Activated T-cell treated with anti-CD3 and anti-CD28 coated beads, Interleukin-2, amount 50 U/mL, for 24 hours (primary cell): ENCODE measurements around the gene TAF11L12.
"Not testable (repeated sequence)": the region's sequence is repeated elsewhere in the genome, so short reads cannot be mapped to it uniquely, and the experiment has no call there.

Experiments
- DNase-seq: peaks from one replicate; pipeline ENCODE4 v3.0.0-alpha.2; 2020
- H3K27ac Mint-ChIP-seq: 2 replicates; pipeline ENCODE4 v1.8.0; 2020; ENCODE audit warnings: mild to moderate bottlenecking, mixed read lengths
- H3K27me3 Mint-ChIP-seq: 2 replicates; pipeline ENCODE4 v1.8.0; 2020; ENCODE audit warnings: mixed read lengths
- H3K36me3 Mint-ChIP-seq: 2 replicates; pipeline ENCODE4 v1.8.0; 2020; ENCODE audit warnings: low read depth, mixed read lengths
- H3K4me1 Mint-ChIP-seq: 2 replicates; pipeline ENCODE4 v1.8.0; 2020; ENCODE audit warnings: low read depth, mixed read lengths
- H3K4me3 Mint-ChIP-seq: 2 replicates; pipeline ENCODE4 v1.8.0; 2020; ENCODE audit warnings: mild to moderate bottlenecking, moderate library complexity, mixed read lengths
- H3K9me3 Mint-ChIP-seq: 2 replicates; pipeline ENCODE4 v1.8.0; 2020; ENCODE audit warnings: mixed read lengths

The TAF11L12 gene

DNA sequence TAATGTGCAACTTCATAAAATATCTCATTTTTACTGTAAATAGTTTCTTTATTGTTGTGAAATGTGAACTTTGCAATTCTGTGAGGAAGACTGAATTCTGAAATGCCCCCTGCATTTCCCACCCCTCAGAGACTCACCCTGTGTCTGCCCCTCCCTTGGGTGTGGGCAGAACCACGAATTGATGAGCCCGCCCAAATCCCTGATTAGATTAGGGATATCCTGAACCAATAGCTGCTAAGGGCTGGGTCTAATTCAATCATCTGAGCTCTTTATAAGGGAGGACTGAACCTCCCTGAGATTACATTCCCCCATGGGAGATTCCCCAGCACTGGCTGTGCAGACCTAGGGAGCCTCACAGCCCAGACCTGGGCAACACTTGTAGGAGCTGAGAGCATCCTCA is at the start of gene TAF11L12:
Gene TAF11L12, plus strand, starts transcription at position 301 of the 400 bp plus-strand sequence.
- H3K4me1 Mint-ChIP-seq, H3K9me3 Mint-ChIP-seq, H3K27me3 Mint-ChIP-seq, DNase-seq, H3K36me3 Mint-ChIP-seq, H3K4me3 Mint-ChIP-seq, H3K27ac Mint-ChIP-seq: not testable (repeated sequence)

DNA sequence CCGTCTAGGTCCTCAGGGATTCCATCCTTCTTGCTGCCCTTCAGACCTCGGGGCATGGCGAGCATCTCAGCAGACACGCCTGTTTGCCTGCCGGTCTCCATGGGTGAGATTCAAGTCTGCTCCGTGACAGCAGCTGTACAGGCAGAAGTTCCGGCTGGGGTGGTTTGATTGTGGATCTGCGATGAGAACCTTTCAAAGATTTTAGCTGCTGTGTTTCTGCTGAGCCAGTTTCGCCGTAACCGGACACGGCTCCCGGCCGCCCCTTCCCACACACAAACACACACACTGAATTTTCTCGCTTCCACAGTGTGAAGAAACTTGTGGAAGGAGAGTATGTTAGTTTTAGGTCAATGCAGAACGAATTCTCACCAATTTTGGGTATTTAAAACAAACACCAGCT is 24.5 kb upstream of the TAF11L12 start, which contains the start of gene TAF11L7:
Gene TAF11L7, minus strand, starts transcription at position 101 of the 400 bp plus-strand sequence.
- not testable (repeated sequence) for H3K4me1 Mint-ChIP-seq, DNase-seq, H3K9me3 Mint-ChIP-seq, H3K36me3 Mint-ChIP-seq, H3K27ac Mint-ChIP-seq, H3K4me3 Mint-ChIP-seq, H3K27me3 Mint-ChIP-seq

DNA sequence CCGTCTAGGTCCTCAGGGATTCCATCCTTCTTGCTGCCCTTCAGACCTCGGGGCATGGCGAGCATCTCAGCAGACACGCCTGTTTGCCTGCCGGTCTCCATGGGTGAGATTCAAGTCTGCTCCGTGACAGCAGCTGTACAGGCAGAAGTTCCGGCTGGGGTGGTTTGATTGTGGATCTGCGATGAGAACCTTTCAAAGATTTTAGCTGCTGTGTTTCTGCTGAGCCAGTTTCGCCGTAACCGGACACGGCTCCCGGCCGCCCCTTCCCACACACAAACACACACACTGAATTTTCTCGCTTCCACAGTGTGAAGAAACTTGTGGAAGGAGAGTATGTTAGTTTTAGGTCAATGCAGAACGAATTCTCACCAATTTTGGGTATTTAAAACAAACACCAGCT is 19.3 kb upstream of the TAF11L12 start, which contains the start of gene TAF11L8:
Gene TAF11L8, minus strand, starts transcription at position 101 of the 400 bp plus-strand sequence.
- H3K4me1 Mint-ChIP-seq, H3K27me3 Mint-ChIP-seq, H3K9me3 Mint-ChIP-seq, DNase-seq, H3K36me3 Mint-ChIP-seq, H3K27ac Mint-ChIP-seq, H3K4me3 Mint-ChIP-seq: not testable (repeated sequence)

DNA sequence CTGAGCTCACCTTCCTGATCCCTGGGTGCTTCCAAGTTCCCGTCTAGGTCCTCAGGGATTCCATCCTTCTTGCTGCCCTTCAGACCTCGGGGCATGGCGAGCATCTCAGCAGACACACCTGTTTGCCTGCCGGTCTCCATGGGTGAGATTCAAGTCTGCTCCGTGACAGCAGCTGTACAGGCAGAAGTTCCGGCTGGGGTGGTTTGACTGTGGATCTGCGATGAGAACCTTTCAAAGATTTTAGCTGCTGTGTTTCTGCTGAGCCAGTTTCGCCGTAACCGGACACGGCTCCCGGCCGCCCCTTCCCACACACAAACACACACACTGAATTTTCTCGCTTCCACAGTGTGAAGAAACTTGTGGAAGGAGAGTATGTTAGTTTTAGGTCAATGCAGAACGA is 15.9 kb upstream of the TAF11L12 start, which contains the start of gene TAF11L9:
Gene TAF11L9, minus strand, starts transcription at position 140 of the 400 bp plus-strand sequence.
- H3K36me3 Mint-ChIP-seq, DNase-seq, H3K27me3 Mint-ChIP-seq, H3K4me3 Mint-ChIP-seq, H3K9me3 Mint-ChIP-seq, H3K4me1 Mint-ChIP-seq, H3K27ac Mint-ChIP-seq: not testable (repeated sequence)

DNA sequence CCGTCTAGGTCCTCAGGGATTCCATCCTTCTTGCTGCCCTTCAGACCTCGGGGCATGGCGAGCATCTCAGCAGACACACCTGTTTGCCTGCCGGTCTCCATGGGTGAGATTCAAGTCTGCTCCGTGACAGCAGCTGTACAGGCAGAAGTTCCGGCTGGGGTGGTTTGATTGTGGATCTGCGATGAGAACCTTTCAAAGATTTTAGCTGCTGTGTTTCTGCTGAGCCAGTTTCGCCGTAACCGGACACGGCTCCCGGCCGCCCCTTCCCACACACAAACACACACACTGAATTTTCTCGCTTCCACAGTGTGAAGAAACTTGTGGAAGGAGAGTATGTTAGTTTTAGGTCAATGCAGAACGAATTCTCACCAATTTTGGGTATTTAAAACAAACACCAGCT is 12.5 kb upstream of the TAF11L12 start, which contains the start of gene TAF11L10:
Gene TAF11L10, minus strand, starts transcription at position 101 of the 400 bp plus-strand sequence.
- H3K36me3 Mint-ChIP-seq, H3K27ac Mint-ChIP-seq, DNase-seq, H3K4me1 Mint-ChIP-seq, H3K27me3 Mint-ChIP-seq, H3K4me3 Mint-ChIP-seq: not testable (repeated sequence)
- H3K9me3 Mint-ChIP-seq, result peaks cover 10% of the 10 kb centered on the region

DNA sequence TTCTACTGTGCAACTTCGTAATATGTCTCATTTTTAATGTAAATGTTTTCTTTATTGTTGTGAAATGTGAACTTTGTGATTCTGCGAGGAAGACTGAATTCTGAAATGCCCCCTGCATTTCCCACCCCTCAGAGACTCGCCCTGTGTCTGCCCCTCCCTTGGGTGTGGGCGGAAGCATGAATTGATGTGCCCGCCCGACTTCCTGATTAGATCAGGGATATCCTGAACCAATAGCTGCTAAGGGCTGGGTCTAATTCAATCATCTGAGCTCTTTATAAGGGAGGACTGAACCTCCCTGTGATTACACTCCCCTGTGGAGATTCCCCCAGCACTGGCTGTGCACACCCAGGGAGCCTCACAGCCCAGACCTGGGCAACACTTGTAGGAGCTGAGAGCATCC is 6.3 kb upstream of the TAF11L12 start, which contains the start of gene TAF11L11:
Gene TAF11L11, plus strand, starts transcription at position 304 of the 400 bp plus-strand sequence.
- not testable (repeated sequence) for H3K4me3 Mint-ChIP-seq, H3K27me3 Mint-ChIP-seq

DNA sequence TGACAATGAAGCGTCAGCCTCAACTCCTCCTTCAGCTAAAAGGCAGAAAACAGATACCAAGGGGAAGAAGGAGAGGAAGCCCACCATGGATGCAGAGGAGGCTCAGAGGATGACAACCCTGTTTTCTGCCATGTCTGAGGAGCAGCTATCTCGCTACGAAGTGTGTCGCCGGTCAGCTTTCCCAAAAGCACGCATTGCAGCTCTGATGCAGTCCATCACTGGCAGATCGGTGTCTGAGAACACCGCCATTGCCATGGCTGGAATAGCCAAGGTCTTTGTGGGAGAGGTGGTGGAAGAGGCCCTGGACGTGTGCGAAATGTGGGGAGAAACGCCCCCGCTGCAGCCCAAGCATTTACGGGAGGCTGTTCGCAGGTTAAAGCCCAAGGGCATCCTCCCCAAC is 5.2 kb upstream of the TAF11L12 start:
- DNase-seq, result no peak
- no peak overlapping the region for H3K4me3 Mint-ChIP-seq
- no peaks in the 10 kb centered on the region for H3K4me1 Mint-ChIP-seq
- no peaks in the 10 kb centered on the region for H3K27me3 Mint-ChIP-seq
- no peaks in the 10 kb centered on the region for H3K36me3 Mint-ChIP-seq
- H3K9me3 Mint-ChIP-seq, result peaks cover 7% of the 10 kb centered on the region
- H3K27ac Mint-ChIP-seq, result no peak overlapping the region

More for the DNA sequence above, 6.3 kb upstream of the TAF11L12 start, which contains the start of gene TAF11L11:
- not testable (repeated sequence) for H3K4me1 Mint-ChIP-seq, DNase-seq, H3K27ac Mint-ChIP-seq, H3K36me3 Mint-ChIP-seq
- peaks cover 13% of the 10 kb centered on the region for H3K9me3 Mint-ChIP-seq

DNA sequence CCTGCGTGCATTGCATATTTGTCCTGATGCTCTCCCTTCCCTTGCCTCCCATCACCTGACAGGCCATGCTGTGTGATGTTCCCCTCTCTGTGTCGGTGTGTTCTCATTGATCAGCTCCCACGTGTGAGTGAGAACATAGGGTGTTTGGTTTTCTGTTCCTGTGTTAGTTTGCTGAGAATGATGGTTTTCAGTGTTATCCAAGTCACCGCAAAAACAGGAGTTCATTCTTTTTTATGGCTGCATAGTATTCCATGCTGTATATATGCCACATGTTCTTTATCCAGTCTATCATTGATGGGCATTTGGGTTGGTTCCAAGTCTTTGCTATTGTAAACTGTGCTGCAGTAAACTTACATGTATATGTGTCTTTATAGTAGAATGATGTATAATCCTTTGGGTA is 2.7 kb upstream of the TAF11L12 start:
- not testable (repeated sequence) for H3K4me3 Mint-ChIP-seq, DNase-seq, H3K36me3 Mint-ChIP-seq, H3K9me3 Mint-ChIP-seq, H3K27ac Mint-ChIP-seq, H3K27me3 Mint-ChIP-seq, H3K4me1 Mint-ChIP-seq

DNA sequence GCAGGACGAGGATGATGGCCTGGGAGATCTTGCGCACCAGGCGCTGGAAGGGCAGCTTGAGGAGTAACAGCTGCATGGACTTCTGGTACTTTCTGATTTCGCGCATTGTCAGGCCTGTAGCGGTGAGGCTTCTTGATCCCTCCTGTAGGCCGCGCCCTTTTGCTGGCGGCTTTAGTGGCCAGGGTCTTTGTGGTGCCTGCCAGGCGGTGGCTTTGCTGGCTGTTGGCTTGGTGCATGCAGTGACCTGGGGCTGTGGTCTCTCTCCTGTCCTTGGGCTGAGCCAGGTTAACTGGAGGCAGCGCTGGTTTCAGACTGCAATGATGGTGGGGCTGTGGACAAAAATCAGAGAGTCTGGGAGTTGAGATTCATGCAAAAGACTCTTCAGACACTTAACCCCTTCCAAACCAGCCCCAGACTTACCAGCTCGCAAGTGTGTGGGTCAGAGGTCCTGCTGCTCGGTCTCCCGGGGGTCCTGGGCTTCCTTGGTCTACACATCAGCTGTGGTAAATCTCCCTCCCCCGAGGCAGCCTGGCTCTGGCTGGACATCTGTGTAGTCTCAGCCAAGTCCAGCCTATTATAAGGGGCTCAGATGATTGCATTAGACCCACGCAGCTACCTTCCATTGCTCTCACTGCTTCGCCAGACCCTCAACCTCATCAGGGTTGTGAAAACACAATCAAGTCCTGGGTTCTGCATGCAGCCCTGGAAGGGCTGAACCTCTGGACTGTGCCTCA is 4.8 kb downstream of the TAF11L12 start:
- Mint-ChIP-seq H3K4me3 (no peak overlapping the region), H3K4me1 (no peaks in the 10 kb centered on the region), H3K9me3 (peaks cover 3% of the 10 kb centered on the region), H3K27me3 (no peaks in the 10 kb centered on the region), H3K36me3 (no peaks in the 10 kb centered on the region), H3K27ac (no peak overlapping the region)
- DNase-seq, result no peak

DNA sequence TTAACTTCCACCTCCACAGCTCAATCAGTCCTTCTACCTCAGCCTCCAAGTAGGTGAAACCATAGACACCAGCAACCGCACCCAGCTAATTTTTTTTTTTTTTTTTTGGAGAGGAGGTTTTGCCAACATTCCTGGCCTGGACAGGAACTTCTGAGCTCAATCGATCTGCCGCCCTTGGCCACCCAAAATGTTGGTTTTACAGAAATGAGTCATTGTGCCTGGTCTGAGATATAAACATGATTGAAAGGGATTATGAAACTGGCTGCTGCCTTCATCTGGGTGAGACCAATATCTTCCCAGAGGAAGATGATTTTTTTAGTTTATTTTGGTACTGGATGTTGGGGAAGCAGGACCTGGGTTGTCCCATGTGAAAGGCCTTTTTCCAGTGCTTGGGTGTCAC is 9.2 kb downstream of the TAF11L12 start:
- H3K27me3 Mint-ChIP-seq, result no peaks in the 10 kb centered on the region
- DNase-seq, result no peak
- no peak overlapping the region for H3K27ac Mint-ChIP-seq
- no peaks in the 10 kb centered on the region for H3K36me3 Mint-ChIP-seq
- no peaks in the 10 kb centered on the region for H3K4me1 Mint-ChIP-seq
- no peak overlapping the region for H3K4me3 Mint-ChIP-seq
- H3K9me3 Mint-ChIP-seq, result peaks cover 3% of the 10 kb centered on the region

DNA sequence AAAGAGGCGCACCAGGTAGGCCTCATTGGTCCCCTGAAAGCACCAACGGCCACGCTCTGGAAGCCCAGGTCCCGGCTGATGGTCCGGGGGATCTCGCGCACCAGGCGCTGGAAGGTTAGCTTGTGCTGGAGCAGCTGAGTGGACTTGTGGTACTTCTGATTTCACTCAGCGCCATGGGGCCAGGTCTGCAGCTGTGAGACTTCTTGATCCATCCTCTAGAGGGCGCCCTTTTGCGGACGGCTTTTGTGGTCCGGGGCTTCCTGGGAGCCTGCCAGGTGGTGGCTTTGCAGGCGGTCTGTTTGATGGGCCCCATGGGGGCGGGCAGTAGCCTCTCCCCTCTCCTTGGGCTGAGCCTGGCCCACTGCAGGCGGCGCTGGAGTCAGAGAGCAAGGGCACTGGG is 10.4 kb downstream of the TAF11L12 start:
- H3K27me3 Mint-ChIP-seq, result no peaks in the 10 kb centered on the region
- H3K36me3 Mint-ChIP-seq, result no peaks in the 10 kb centered on the region
- no peak overlapping the region for H3K4me3 Mint-ChIP-seq
- peaks cover 3% of the 10 kb centered on the region for H3K9me3 Mint-ChIP-seq
- DNase-seq, result no peak
- H3K27ac Mint-ChIP-seq, result no peak overlapping the region
- H3K4me1 Mint-ChIP-seq, result no peaks in the 10 kb centered on the region

DNA sequence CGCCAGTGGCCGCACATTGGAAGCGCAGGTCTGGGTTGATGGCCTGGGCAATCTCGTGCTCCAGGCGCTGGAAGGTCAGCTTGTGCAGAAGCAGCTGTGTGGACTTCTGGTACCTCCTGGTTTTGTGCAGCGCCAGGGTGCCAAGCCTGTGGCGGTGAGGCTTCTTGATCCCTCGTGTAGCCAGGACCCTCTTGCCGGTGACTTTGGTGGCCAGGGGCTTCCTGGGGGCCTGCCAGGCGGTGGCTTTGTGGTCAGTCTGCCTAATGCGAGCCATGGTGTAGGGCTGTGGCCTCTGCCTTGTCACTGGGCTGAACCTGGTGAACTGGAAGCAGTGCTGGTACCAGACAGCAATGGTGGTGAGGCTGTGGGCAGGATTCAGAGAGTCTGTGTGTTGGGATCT is 15.5 kb downstream of the TAF11L12 start:
- H3K36me3 Mint-ChIP-seq, result no peaks in the 10 kb centered on the region
- no peak overlapping the region for H3K27ac Mint-ChIP-seq
- no peaks in the 10 kb centered on the region for H3K4me1 Mint-ChIP-seq
- no peaks in the 10 kb centered on the region for H3K27me3 Mint-ChIP-seq
- no peak for DNase-seq
- H3K9me3 Mint-ChIP-seq, result peaks cover 3% of the 10 kb centered on the region
- H3K4me3 Mint-ChIP-seq, result no peak overlapping the region

DNA sequence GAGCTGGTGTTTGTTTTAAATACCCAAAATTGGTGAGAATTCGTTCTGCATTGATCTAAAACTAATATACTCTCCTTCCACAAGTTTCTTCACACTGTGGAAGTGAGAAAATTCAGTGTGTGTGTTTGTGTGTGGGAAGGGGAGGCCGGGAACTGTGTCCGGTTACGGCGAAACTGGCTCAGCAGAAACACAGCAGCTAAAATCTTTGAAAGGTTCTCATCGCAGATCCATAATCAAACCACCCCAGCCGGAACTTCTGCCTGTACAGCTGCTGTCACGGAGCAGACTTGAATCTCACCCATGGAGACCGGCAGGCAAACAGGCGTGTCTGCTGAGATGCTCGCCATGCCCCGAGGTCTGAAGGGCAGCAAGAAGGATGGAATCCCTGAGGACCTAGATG is 21.6 kb downstream of the TAF11L12 start, which contains the start of gene TAF11L13:
Gene TAF11L13, plus strand, starts transcription at position 301 of the 400 bp plus-strand sequence.
- not testable (repeated sequence) for H3K27me3 Mint-ChIP-seq, H3K9me3 Mint-ChIP-seq, H3K36me3 Mint-ChIP-seq, H3K27ac Mint-ChIP-seq, DNase-seq, H3K4me1 Mint-ChIP-seq, H3K4me3 Mint-ChIP-seq

DNA sequence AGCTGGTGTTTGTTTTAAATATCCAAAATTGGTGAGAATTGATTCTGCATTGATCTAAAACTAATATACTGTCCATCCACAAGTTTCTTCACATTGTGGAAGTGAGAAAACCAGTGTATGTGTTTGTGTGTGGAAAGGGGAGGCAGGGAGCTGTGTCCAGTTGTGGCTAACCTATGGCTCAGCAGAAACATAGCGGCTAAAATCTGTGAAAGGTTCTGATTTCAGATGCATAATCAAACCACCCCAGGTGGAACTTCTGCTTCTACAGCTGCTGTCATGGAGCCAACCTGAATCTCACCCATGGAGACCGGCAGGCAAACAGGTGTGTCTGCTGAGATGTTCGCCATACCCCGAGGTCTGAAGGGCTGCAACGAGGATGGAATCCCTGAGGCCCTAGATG is 24.0 kb downstream of the TAF11L12 start, which contains the start of gene TAF11L14:
Gene TAF11L14, plus strand, starts transcription at position 301 of the 400 bp plus-strand sequence.
- H3K9me3 Mint-ChIP-seq, result no peaks in the 10 kb centered on the region
- H3K36me3 Mint-ChIP-seq, result no peaks in the 10 kb centered on the region
- no peak for DNase-seq
- no peak within 1 kb of the TSS for H3K27ac Mint-ChIP-seq
- H3K27me3 Mint-ChIP-seq, result no peaks in the 10 kb centered on the region
- H3K4me1 Mint-ChIP-seq, result no peaks in the 10 kb centered on the region
- no peak within 1 kb of the TSS for H3K4me3 Mint-ChIP-seq

DNA sequence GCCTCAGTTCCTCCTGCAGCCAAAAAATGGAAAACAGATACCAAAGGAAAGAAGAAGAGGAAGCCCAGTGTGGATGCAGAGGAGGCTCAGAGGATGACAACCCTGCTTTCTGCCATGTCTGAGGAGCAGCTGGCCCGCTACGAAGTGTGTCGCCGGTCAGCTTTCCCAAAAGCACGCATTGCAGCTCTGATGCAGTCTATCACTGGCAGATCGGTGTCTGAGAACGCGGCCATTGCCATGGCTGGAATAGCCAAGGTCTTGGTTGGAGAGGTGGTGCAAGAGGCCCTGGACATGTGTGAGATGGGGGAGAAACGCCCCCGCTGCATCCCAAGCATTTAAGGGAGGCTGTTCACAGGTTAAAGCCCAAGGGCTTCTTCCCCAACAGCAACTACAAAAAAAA is 39.0 kb downstream of the TAF11L12 start:
- not testable (repeated sequence) for H3K36me3 Mint-ChIP-seq

More for the DNA sequence above, 39.0 kb downstream of the TAF11L12 start:
- H3K4me3 Mint-ChIP-seq, DNase-seq, H3K27ac Mint-ChIP-seq, H3K4me1 Mint-ChIP-seq, H3K27me3 Mint-ChIP-seq: not testable (repeated sequence)
- H3K9me3 Mint-ChIP-seq, result peaks cover 11% of the 10 kb centered on the region
